ENCODE measurements around the gene MDC1.
"Not testable (repeated sequence)": the region's sequence is repeated elsewhere in the genome, so short reads cannot be mapped to it uniquely, and the experiment has no call there.

Gene MDC1

DNA sequence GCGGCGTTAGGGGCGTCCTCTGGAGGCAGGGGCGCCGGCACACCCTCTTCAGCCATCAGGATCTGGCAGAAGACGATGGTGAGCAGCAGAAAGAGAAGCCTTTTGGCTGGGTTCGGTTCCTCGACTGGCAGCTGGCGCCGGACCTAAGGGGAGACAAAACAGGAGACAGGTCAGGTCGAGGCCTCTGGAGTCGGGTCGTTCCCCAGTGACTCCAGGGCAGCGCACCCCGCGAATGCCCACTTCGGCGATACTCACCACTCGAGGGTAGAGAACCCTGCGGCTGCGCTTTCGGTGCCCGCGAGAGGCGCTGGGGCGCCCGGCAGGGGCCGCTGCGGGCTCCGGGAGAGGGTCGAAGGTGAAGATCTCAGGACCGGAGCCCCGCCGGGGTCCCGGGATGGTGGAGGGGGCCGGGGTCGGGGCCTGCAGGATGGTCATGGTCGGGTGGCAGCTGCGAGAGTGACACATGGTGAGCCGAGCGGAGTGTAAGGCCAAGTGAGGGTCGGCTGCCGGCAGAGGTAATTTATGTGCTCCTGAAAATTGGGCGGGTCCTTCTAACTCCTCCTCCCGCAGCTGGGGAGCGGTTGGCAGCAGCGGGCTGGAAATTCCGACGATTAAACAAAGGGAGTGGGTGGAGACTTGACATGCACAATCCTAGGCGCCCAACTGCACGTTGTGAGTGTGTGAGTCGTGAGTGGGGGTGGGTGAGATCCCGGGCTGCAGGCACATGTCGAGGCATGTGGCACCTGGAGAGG, 27.1 kb upstream of the MDC1 start, which contains the start of gene IER3:
IER3 (minus strand) TSS at position 494 of the 752 bp plus-strand sequence; CDS start at position 465, 29 bp downstream.
- peak; percentile 92 for DNase-seq

DNA sequence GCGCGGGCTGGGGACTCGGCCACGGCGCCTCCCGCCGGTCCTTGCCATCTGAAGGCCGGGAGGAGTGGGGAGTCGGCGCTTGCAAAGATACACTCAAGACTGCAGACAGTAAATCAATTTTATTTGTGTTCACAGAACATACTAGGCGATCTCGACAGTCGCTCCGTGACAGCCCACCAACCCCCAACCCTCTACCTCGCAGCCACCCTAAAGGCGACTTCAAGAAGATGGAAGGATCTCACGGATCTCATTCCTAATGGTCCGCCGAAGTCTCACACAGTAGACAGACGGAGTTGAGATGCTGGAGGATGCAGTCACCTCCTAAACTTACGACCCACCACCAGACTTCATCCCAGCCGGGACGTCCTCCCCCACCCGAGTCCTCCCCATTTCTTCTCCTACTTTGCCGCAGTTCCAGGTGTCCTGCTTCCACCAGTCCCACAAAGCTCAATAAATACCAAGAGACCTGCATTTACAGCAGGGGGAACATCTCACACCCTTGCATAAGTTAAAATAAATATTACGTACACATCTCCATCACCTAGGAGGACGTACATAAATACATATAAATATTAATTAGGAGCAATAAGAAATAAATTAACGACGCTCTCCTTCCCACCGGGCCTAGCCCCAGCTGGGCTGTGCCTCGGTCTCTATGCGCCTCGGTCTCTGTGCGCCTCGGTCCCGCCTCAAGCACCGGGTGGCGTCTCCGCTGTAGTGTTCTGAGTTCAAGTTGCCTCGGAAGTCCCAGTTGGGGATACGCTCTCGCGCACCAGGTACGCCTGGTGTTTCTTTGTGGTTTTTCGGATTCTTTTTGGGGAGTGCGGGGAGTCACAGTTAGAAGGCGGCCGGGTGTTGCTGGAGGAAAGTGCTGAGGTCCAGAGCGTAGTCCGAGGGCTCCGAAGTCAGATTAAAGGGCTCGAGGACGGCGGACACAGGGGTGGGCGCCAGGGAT, 26.3 kb upstream of the MDC1 start:
- DNase-seq: peak; percentile 39

DNA sequence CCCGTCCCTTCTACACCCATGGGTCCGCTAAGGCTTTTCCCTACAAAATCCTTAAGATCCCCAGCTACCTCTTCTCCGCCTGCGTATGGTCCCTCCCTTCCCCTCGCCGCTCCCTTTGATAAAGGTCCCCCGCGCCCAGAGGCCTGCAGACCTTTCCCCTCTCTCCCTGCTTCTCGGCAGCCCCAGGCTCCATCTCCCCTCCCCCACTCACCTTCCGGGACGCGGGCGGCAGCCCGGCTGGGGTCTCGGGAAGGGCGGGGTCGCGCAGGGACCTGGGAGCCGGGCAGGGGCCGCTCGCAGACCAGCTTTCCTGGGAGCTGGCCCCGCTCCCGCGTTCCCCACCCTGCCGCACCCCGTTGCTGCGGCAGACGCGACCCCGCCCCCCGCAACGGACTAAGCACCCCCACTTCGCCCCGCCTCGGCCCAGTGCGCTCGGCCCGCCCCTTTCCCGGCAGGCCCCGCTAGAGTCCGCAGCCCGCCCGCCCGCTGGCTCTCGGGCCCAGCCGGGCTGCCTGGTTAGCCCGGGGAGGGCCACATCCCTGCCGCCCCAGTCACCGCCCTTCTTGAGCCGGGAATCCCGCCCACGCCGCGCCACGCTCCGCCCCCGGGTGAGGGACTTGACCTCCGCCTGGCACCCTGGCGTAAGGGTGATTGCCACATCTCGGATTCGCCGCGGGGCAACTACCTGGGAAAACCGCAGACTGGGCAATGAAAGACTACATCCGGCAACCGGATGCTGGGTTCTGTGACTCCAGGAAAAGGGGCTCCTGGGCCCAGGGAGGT, 25.4 kb upstream of the MDC1 start, which contains the start of gene FLOT1:
FLOT1 (minus strand) TSS at position 372 of the 783 bp plus-strand sequence. CDS start 498 bp downstream, outside the sequence.
- DNase-seq: peak; percentile 98

DNA sequence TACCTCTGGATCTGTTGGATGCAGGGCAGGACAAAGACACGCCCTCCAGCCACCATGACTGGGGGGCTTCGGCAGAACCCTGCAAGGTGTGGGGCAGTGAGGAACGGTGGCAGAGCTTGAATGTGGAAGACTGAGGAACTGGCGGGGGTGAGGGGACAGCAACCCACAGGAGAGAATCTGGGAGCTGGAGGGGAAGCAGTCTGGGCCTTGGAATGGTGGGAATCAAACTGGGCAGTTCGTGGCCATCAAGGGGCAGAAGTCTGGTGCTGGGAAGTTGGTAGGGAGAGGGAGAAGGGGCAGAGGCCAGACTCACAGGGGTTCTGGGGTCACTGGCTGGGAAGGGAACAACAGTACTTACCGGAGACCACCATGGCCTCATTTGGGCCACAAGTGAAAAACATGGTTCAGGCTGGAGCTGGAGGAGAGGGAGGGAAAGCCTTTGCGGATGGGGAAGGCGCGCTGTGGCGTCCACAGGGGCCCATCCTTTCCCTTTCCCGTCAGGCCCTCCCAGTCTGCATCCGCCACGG, 24.8 kb upstream of the MDC1 start:
- DNase-seq: no peak

DNA sequence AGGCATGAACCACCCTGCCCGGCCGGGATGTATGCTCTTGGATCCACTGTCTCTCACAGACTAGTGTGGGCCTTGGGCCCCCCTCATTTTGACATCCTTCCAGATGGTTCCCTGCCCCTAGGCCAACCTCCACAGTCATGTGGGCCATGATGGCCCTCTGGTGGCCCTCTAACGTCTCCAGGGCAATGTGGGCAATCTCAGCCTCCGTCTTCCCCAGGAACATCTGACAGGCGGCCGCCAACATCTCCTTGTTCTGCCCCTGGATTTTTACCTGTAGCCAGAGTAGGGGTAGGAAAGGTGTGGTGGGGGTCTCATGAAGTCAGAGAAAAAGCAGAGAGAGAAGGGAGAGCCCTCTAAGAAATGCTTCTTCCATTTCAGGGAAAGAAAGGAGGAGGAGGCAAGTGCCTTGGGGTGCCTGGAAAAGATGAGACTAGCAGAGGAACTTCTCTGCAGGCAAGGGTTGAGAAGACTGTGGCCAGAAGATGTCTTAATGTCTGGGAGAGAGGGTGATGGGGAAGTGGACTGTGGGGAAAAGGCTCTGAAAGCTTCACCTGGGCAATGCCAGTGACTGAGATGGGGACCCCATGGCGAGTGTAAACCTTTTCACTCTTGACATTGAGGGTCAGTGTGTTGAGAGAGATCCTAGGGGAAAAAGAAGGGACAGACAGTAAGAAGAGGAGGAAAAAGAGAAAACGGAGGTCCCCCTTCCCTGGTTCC, 24.1 kb upstream of the MDC1 start:
- DNase-seq: no peak

DNA sequence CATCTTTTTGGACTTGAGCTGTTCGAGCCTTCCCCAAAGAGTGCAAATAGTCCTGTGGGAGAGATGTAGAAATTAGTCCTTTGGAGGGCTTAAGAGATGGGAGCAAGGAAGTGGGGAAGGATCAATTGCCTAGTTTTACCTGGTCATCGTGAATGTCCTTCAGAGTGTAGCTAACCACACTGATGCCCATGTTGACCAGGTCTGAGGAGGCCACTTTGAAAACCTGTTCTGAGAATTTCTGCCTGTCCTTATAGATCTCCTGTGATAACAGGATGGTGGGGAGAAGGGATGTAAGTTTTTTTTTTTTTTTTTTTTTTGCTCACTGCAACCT, 23.4 kb upstream of the MDC1 start:
- DNase-seq: no peak

DNA sequence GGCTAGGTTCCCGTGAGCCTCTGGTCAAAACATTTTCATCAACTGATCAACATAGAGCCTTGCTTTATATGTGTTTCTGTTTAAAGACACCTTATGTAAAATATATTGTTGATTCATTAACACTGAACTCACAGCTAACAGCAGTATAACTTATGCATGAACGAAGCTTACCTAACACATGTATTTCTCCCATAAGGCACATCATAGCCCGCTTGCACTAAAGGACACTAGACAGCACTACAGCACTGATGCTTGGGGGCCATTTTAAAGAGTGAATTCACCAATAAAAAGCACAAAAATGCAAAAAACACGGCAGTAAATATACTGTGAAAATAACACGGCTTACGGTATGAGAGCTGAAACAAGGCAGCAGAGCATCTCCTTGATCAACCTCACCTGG, 21.5 kb upstream of the MDC1 start:
- DNase-seq: no peak

DNA sequence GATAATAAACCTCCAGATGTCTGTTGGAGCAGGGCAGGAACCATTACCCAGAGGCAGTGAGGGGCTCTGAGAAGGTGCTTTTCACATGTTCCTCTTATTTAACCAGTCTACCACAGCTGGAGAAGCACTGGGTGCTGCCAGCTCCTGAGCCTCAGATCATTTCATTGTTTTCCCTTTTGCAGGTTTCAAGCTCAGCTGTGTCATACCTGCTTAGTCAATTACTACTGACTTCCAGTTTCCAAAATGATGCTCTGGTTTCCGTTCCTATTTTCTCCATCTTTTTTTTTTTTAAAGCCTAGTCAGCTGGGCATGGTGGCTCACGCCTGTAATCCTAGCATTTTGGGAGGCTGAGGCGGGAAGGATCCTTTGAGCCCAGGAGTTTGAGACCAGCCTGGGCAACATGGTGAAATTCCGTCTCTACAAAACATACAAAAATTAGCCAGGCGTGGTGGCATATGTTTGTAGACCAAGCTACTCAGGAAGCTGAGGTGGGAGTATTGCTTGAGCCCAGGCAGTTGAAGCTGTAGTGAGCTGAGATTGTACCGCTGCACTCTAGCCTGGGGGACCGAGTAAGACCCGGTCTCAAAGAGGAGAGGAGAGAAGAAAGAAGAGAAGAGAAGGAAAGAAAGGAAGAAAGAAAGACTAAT, 18.7 kb upstream of the MDC1 start:
- DNase-seq: no peak

DNA sequence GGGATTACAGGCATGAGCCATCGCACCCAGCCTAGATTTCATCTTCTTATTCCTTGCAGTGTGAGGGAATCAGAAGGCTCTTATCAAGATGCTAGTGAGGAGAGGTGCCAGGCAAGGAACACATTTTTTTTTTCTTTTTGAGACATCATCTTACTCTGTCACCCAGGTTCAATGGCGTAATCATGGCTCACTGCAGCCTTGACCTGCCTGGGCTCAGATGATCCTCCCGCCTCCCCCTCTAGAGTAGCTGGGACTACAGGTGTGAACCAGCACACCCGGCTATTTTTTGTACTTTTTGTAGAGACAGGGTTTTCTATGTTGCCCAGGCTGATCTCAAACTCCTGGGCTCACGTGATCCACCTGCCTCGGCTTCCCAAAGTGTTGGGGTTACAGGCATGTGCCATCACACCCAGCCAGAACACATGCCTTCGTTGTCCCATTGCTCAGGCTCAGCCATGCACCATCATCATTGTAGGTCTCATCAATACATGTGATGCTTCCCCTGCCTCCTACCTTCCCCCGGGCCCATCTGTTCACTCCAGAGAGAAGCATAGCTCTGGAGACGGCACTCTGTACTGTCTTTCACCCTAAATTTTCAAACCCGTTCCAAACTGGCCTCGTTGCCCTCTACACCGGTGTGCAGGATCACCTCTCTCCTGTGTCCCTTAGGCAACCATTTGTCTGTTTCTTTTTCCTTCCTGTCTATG, 15.3 kb upstream of the MDC1 start:
- DNase-seq: no peak

DNA sequence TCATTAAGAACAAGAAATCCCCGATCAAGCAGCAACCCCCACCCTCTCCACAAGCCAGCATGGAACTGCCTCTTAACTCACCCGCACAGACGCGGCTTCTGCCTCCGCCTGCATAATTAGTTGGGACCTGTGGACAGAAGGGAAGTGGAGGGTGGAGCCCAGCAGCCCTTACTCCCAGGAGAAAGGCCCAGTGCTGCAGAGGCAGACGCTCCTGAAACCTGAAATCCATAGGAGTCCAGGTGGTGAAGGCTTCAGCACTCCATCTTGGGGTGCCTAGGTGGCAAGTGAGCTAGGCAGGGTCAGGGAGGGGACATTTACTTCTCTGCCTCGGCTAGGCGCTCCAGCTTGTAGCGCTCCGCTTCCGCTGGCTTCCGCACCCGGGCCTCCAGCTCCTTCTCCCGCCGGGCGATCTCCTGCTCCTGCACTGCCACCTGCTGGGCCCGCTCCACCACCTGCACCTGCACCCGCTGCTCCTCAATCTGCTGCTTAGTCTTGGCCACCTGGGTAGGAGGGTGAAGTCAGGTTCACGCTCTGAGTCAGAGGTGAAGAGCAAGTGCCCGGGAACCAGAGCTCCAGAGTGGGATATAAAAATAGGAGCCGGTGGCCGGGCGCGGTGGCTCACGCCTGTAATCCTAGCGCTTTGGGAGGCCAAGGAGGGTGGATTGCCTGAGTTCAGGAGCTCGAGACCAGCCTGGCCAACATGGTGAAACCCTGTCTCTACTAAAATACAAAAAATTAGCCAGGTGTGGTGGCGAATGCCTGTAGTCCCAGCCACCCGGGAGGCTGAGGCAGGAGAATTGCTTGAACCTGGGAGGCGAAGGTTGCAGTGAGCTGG, 13.7 kb upstream of the MDC1 start:
- DNase-seq: peak; percentile 93

DNA sequence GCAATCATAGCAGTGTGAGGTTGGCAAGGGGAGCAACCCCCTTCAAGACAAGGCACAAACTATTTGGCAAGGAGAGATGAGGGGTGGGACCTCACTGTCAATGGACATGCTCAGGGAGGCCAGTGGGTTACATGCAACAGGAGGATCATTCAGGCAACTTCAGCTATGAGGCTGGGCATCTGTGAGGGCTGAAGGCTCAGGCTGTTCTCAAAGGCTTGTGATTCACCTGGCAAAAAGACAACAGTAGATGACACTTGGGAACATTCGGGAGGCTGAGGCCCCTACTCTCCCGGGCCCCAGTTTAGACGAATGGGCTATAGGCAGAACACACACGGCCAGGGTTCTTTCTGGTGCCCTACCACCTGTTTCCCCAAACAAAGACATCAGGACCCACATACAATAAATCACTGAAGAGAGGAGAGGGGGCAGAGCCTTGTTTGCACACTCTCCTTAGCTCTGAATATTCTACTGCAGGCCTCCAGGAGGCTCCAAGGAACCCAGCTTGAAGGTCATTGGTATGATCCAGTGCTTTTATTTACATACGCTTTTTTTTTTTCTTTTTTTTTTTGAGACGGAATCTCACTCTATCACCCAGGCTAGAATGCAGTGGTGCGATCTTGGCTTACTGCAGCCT, 11.0 kb upstream of the MDC1 start:
- peak; percentile 53 for DNase-seq

DNA sequence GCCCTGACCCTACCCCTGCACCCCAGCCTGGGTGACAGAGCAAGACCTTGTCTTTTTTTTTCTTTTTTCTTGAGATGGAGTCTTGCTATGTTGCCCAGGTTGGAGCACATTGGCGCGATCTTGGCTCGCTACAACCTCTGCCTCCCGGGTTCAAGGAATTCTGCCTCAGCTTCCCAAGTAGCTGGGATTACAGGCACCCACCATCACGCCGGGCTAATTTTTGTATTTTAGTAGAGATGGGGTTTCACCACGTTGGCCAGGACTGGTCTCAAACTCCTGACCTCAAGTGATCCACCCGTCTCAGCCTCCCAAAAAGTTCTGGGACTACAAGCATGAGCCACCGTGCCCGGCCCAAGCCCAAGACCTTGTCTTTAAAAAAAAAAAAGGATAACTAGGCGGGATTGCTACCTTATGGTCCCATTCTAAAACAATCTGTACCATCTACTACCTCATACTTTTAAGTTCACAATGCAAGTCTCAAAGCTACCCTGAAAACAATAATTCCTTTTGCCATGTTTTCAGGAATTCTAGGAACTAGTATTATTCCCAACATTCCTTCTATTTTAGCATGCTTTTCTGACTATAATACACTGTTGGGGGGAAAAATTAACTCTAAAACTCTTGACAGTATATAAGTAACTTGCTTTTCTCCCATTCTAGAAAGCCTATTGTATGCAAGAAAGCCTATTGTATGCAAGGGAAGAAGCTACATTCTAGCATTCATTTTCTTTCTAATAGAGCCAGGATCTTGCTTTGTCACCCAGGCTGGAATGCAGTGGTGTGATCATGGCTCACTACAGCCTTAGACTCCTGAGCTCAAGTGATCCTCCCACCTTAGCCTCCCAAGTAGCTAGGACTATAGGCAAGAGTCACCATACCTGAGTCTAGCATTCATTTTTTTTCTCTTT, 9.7 kb upstream of the MDC1 start:
- no peak for DNase-seq

DNA sequence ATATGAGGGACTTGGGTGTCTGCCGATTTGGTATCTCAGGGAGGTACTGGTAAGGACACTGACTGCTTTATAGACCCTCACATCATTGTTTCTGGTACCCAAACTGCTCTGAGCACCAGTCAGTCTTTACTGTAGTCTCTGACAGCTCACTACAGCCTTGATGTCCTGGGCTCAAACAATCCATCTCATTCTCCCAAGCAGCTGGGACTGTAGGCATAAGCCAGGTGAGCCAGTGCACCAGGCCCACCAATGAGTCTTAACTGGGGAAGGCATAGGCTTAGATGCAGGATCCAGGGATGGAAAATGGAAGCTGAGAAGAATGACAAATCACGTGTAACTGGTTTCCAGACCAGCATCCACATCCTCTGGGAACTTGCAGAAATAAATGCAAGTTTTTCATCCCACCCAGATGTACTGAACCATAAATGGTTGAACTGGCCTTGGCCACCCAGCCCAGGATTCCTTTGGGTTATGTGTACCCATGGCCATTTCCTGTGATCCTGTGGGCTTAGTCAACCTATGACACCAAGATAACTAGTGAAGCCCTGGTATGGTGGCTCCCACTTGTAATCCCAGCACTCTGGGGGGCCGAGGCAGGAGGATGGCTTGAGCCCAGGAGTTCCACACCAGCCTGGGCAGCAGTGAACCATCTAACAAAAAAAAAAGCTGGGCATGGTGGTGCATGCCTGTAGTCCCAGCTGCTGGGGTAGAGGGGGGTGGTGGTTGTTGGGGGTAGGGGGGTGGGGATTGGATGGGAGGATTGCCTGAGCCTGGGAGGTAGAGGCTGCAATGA, 8.8 kb upstream of the MDC1 start:
- peak; percentile 48 for DNase-seq

DNA sequence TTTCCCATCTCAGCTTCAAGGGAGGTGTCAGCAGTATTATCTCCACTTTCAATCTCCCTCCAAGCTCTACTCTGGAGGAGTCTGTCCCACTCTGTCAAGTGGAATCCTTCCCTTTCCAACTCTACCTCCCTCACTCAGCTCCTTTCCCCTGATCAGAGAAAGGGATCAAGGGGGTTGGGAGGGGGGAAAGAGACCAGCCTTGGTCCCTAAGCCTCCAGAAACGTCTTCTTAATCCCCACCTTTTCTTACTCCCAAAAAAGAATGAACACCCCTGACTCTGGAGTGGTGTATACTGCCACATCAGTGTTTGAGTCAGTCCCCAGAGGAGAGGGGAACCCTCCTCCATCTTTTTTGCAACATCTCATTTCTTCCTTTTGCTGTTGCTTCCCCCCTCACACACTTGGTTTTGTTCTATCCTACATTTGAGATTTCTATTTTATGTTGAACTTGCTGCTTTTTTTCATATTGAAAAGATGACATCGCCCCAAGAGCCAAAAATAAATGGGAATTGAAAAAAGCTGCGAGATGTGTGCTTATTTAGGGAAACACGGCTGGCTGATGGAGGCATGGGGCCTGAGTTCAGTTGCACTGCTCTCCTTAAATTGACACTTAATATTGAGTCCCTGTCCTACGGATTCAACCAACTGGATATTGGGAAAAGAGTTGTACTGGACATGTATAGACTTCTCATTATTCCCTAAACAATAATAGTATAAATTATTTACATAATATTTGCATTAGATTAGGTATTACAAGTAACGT, 8.0 kb upstream of the MDC1 start:
- DNase-seq: no peak

DNA sequence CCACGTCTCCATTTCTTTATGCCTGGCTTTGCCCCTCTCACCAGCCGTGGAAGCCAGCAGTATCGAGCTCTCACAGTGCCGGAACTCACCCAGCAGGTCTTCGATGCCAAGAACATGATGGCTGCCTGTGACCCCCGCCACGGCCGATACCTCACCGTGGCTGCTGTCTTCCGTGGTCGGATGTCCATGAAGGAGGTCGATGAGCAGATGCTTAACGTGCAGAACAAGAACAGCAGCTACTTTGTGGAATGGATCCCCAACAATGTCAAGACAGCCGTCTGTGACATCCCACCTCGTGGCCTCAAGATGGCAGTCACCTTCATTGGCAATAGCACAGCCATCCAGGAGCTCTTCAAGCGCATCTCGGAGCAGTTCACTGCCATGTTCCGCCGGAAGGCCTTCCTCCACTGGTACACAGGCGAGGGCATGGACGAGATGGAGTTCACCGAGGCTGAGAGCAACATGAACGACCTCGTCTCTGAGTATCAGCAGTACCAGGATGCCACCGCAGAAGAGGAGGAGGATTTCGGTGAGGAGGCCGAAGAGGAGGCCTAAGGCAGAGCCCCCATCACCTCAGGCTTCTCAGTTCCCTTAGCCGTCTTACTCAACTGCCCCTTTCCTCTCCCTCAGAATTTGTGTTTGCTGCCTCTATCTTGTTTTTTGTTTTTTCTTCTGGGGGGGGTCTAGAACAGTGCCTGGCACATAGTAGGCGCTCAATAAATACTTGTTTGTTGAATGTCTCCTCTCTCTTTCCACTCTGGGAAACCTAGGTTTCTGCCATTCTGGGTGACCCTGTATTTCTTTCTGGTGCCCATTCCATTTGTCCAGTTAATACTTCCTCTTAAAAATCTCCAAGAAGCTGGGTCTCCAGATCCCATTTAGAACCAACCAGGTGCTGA, 7.0 kb upstream of the MDC1 start:
- DNase-seq: not testable (repeated sequence)

Measured in hematopoietic multipotent progenitor cell treated with erythropoietin and hydrocortisone succinate and interleukin-3 and kit ligand, for 4 days (in vitro differentiated cells).